Activated CD8-positive, alpha-beta memory T cell treated with anti-CD3 and anti-CD28 coated beads, Interleukin-2, amount 50 U/mL, for 48 hours (primary cell): ENCODE results near the gene CAMSAP1.
"Not testable (repeated sequence)": the region's sequence is repeated elsewhere in the genome, so short reads cannot be mapped to it uniquely, and the experiment has no call there.

Experiments
- DNase-seq: peaks from one replicate; pipeline ENCODE4 v3.0.0-alpha.2; 2020

The CAMSAP1 gene

DNA sequence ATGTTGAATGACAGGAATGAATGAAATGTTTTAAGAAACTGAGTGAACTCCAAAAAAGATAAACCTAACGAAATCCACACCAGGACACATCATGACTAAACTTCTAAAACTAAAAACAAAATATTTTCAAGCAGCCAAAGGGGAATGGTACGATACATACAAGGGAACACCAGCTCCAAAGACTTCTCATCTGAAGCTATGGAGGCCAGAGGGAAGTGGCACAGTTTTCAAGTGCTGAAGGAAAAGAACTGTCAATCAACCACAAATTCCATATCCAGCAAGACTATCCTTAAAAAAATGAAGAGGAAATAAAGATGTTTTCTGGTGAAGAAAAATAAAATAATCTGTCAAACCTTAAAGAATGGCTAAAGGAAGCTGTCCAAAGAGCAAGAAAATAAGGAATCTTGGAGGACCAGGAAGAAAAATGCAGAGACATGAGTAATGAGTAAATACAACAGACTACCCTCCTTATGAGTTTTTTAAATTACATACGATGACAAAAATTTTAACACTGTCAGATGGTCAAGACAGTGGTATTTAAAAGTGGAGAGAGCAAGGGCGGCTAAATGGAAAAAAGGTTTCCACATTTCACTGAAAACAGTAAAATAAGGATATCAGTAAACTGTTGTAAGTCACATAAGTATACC, 12.0 kb downstream of the CAMSAP1 start:
- no peak for DNase-seq

DNA sequence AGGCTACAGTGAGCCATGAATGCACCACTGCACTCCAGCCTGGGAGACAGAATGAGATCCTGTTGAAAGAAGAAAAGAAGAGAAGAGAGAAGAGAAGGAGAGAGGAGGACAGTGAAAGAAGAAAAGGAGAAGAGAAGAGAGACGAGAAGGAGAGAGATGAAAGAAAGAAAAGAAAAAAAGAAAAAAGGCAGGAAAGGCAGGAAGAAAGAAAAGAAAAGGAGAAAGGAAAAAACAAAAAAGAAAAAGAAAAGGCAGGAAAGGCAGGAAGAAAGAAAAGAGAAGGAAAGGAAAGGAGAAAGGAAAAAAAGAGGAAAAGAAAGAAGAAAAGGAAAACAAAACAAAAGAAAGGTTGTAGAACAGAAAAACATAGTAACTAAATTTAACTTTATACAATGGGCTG, 14.2 kb downstream of the CAMSAP1 start:
- no peak for DNase-seq

DNA sequence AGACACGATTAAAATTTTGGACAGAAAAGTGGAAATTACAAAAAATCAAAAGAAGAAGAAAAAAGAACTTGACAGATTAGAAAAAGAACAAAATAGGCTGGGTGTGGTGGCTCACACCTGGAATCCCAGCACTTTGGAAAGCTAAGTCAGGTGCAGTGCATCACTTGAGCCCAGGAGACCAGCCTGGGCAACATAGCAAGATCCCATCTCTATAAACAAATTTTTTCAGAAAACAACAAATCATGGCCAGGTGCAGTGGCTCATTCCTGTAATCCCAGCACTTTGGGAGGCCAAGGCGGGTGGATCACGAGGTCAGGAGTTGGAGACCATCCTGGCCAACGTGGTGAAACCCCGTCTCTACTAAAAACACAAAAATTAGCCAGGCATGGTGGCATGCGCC, 15.0 kb downstream of the CAMSAP1 start:
- not testable (repeated sequence) for DNase-seq

DNA sequence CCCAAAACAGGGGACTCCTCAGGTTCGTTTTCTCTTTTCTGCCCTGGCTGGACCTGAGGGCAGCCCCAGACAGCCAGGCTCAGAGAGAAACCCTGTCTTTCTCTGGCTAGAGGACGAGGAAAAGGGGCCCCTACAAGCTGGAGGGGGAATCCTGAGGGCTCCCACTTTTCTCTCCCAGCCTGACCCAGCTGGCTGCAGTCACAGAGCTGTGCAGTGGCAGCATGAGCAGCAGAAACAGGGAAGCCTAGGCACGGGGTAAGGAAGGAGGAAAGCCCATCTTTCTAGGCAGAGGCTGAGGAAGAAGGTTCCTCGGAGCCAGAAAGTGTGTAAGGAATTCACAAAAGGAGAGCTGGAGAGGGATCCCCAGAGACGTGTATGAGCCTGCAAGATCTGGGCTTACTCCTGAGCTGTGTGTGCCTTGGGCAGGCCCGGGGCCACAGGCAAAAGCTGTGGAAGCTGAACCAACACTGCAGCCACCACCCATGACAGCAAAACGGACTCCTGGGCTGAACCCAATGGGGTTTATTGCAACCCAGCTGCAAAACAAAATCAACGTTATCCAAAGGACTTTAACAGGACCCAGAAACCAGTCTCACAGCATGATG, 16.2 kb downstream of the CAMSAP1 start:
- DNase-seq = no peak

DNA sequence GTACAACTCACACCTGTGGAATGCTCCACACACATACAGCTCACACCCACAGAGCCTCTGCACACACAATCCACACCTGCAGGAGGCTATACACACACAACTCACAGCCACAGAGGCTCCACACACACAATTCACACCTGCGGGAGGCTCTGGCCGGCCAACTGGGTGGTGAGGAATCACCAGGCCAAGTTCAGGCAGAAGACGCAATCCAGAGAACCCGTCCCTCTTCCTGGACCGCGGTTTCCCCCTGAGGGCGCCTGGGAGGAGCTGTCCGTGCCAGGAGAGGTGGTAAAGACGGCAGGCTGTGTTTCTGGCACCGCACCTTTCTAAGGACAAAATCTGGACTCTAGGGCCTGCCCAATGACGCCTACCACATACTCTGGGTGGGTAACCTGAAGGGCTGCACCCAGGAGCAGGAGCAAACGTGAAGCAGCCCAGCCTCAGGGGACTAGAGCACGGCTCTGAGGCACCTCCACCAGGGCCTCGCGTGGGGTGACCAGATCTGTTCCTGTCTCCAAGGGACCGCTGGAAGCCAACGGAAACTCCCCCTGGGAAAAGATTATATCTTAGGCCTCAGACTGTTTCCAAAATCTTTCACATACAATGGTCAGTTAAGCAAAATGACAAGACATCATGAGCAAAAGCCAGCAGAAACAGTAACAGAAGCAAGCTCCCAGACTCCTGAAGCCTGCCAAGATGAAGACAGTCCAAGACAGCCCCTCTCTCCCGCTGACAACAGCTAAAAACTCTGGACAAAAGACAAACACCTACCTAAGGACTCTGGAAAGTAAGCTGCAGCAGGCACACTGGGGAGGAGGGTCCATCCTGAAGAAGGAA, 16.9 kb downstream of the CAMSAP1 start:
- DNase-seq = no peak

DNA sequence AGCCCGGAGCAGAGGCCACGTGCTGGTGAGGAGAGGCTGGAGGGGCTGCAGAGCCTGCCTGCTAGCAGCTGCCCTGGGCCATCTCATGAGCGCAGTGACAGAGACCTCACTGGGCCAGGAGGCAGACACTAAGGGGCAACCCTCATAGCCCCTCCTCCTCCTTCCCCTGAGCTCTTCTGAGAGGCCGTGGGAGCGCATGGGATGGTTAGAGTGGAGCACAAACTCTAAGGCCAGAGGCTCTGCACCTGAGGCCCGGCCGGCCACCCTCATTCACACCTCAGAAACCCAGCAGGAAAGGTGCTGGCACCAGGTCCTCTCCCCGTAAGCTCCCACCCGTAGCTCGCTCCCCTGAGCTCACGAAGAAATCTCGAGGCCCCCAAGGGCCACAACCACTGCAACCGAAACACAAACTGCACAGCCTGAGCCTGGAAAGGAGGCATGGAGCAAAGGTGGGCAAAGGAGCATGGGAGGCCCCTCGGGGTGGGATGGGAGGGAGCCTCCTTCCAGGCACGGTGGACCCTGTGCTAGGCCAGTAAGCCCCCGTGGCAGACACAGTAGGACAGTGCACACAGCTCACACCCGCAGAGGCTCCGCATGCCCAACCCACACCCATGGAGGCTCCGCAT, 17.7 kb downstream of the CAMSAP1 start:
- no peak for DNase-seq

DNA sequence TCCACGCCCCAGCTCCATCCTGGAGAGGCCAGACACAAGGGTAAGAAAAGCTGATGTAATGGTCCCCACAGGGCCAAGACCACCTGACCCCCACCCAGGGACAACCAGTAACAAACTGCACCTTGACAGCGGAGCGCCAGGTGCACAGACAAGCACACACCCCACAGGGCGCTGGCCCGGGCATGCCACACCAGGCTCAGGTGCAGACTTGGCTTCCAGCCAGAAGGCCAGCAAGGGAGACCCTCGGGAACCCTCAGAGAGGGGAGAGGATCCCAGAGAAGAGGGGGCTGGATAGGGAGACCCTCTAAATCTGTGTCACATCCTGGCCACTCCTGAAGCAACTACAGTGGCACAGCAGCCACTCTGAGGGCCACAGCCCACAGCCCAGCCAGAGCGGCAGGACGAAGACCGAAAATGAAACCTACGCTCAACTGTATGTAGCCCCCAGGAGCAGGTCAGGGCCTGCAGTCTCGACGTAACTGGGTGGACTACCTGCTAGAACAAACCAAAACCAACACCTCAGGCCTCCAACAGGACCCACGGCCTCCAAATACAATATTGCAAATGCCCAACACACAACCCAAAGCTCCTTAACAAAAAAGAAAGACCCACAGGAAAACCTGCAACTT, 18.5 kb downstream of the CAMSAP1 start:
- no peak for DNase-seq

DNA sequence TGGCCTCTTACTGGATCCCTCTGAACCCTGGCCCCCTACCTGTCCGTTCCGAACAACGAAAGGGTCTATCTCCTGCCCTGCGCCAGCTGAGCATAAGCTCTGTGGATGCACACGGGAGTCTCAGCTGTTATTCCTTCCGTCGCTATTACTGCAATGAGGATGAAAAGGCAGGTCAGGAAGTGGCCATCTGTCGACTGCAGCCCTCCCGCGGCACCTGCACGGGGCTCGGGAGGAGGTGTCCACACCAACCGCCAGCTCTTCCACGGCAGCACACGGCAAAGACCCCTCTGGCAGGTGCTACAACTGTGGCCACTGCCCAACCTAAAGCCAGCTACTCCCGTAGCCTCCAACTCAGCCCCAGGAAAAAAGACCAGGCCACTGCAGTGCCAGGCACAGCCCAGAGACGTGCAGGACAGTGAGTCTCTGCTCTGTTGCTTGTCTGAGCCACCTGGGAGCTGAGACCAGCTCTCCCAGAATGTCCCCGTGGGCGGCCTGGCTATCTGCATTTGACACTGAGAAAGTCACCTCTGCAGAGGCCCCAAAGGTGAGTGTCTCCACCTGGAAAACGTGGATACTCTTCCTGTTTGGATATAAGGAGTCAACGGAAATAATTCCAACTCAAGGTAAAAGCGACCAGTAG, 19.1 kb downstream of the CAMSAP1 start:
- no peak for DNase-seq

DNA sequence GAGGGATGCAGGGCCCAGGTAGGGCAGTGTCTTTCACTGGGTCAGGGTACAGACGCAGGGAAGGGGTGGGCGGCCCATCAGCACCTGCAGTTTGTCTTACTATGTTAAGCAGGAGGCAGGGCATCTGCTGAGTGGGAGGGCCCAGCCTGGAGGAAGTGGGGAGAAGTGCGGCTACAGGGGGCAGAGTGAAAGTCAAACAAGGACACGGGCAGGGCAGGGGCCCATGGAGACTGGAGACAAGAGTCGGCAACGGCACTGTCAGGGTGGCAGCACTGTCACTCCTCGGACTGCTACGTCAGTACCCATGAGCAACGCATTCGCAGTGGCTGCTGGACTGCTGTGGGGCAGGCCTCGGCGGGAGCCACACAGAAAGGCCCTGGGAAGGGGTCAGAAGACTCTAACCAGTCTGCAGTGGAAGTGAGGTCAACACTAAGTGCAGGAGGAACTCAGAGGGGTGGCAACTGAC, 19.7 kb downstream of the CAMSAP1 start:
- DNase-seq = peak; percentile 77

DNA sequence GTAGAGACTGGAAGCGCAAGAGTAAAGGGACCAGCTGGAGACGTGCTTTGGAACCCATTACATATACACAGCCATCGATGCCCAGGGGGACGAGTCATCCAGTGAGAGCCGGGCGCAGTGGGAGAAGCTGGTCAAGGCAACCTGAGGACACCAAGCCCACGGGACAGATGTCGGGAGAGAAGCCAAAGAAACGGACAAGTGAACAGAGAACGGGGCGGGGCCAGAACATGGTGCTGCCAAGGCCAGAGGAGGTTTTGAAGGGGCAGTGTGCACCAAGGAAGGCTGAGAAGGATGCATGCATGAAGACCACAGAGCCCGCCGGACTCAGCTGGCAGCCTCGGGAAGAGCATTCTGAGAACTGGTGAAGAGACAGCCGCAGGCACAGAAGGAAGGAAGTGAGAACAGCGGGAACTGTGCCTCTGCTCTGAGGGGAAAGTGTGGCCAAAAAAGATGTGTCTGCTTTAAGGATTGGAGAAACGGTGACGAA, 20.3 kb downstream of the CAMSAP1 start:
- no peak for DNase-seq

DNA sequence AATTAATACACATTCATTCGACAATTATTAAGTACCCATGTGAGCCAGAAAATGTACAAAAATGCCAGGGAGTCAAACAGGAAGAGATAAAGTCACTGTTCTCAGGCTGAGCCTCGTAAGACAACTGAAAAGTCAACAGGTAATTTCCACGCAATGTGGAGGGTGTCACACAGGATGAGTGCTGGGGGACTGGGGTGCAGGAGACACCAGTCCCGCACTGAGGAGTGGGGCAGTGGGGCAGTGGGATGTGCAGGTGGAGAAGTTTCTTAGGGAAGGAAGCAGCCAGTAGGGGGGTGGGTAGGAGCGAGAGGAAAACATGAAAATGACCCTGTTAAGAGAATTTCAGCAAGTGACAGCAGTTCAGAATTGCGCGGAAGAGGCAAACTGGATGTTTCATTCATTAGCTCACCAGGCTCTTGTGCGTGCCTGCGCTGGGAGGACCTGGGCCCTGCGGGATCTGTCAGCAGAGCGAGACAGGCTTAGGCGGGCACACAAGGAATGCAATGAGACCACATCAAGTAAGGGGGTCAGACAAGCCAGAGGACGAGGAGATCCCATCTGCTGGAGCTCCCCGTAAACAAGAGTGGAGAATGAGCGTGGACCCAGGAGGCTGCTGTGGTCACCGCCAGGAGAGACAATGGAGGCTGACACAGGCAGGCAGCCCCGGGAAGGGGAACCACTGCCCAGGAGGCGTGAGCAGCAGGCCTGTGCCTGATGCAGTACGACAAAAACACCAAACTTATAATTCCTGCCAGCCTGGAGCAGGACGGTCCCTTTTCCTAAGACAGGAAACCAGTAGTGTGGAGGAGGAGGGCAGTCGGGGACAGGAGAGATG, 21.0 kb downstream of the CAMSAP1 start:
- DNase-seq = no peak

DNA sequence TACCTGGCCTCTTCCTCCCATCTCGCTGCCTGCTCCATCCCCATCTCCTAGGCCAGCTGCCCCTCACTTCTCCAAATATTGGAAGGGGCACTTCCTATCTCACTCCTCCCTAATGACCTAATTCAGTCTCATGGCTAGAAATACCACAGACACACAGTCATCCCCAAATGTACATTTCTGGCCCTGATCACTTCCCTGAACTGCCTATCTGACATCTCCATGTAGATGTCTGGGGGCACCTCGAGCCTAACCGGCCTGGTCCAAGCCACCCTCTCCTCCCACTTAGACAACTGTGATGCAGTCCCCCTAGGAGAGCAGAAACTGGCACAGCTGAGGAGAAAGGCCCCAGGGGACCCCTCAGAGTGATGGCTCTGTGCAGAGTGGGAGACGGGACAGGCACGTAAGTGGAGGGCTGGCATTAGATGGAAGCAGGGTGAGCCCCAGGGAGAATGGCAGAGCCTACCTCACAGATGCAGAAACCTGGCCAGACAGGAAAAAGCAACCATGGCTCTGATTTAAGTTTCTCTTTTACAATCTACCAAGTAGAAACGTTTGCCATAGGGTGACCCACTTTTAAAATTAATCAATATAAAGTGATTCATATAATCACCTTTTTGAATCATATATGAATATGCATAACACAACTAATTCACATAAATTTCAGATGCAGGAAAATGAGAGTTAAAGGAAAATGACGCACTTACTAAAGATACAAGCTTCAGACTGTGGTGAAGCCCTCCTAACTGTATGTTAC, 22.1 kb downstream of the CAMSAP1 start:
- no peak for DNase-seq

DNA sequence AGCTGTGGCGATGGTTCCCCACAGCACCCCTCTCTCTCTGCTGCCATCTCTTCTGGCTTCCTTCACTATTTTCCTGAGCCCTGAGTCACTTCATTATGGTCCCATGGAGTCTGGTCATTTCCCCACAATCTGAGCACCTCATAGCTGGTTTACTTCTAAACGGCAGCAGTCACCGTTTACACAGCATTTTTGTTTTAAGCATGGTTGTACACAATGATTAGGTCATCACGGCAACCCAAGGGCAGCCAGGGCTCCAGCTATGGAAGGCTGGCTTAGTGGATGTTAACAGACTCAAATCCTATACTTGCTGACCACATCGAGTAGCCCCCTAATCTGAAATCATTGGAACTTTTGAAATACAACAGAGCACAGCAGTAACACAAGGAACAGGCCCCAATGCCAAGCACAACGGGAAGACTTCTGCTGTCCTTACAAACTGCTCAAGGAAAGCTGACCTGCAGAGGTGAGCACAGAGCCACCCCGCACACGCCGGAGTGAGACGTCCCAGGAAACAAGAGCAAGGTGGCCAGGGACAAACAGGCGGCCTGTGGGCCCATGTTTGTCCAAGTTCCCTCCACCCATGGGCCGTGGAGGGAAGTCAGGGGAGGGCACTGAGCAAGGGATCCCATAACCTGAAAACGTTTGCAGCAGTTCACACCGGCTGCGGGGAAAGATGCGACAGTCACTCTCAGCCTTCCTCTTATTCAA, 22.9 kb downstream of the CAMSAP1 start:
- no peak for DNase-seq

DNA sequence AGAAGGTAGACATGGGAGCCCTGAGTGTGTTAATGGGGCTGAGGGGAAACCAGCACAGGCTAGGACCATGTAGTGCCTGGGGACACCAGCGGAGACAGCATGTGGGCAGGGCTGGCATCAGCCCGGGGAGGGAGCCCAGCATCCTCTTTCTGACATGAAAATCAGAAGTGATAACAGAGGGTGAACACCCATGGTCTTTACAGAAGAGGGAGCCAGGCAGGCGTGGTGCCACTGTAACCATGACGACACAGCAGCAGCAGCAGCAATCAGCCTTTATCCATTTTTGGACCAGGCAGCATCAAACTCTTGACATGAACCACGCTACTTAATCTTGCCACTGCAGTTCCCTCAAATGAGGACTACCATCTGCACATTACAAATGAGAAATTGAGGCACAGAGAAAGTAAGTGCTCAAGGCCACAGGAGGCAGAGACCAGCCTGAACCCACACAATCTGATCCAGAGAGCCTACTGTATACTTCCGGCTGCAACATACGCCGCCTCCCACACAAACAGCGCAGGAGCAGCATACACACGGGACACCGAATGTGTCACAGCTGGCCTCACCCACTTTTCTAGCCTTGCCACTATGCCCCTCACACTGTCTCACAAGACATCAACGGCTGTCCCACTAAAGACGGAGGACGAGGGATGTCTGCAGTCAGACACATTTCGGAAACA, 23.8 kb downstream of the CAMSAP1 start:
- no peak for DNase-seq

DNA sequence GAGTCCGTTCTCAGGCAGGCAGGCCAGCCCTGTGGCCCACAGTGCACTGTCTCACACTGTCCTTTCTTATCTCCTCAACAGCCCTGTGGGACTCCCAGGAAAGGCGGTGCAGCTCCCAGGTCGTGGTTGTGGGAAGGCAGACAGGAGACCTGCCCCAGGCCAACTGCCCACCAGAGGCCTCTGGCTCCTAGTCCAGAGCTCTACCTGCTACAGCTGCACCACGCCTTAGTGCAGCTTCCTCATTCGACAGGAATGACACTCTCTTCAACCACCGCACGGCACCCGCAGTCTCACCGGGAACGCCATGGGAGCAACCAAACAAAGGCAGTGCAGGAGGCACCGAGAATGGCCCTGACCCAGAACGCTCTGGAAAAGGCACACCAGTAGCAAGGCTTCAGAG, 25.3 kb downstream of the CAMSAP1 start:
- no peak for DNase-seq

DNA sequence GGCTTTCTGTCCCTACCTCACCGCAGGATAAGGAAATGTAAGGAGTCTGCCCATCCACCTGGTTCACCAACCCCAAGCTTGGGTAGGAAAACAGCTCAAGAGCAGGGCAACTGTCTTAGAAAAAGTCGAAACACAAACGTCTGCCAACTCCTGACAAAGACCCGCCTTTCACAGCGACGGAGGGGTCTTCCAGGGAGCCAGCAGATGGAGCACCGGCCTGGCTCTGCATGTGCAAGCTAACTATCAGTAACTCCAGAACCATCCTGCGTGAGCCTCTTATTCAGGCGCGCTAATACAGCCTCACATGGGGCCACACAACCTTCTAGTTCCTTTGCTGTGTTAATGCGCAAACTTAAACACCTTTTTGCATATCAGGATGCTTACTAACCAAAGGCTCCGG, 26.9 kb downstream of the CAMSAP1 start:
- no peak for DNase-seq

DNA sequence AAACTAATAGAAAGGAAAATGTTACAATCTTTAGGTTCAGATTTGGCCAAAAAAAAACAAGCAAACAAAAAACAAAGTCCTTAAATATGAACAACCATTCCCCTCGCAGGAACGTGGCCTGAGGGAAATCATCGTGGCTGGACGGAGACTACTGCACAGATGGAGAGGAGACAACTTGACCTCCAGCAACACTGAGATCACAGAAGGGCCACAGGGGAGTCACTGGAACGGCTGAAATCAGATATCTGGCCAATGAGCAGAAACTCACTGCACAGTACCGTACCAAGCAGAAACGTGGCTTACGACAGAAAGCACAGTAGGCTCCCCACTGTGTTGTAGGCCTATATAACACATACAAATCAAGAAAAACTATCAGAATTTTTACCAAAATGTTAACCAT, 27.7 kb downstream of the CAMSAP1 start:
- no peak for DNase-seq

DNA sequence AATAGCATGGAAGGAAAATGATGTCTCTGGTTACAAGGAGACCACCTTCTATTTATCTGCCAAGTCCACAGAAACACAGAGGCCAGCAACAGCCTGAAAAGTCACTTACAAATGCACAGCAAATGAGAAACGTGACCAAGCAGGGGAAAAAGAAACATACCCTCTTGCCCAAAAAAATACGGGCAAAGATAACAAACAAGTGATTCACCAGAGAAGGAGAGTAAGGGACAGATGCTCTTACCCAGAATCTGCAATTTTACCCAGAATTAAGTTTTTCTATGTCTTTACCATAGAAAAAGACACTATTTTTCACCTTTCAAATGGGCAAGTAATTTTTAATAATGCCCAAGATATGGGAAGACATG, 28.1 kb downstream of the CAMSAP1 start:
- DNase-seq = no peak

DNA sequence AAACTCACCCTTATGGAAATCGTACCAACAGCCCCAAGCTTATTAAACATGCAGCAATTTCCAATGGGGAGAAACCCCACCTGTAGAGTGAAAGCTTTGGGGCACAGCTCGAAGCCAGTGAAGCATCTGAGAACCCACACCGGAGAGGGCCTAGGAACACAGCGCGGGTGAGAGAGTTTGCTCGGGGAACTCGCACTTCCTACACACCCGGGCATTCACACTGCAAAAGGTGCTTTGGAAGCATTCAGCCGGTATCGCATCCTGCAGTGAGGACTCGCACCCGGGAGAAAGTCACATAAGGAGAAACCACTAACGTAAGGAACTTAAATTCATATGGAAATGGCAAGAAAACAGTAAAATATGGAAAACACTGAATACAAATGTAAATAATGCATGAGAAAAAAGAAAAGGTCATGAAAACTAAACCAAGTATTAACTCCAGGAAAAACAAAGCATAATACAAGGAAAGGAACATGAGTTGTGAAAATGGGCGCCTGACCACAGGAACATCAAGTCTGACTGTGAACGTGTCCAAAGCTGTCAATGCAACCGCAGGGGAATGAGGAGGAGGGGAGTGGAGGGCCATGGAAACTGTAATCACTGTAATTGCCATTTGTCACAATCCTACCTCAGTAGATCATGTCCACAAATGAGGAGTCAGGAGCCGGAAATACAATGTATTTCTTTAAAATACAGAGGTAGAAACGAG, 28.7 kb downstream of the CAMSAP1 start:
- DNase-seq = no peak
